ENCODE measurements around the gene JADE2. TPM values are rescaled to one million over a fixed set of nuclear protein-coding genes. Genes with fewer than 3 reads are reported as not detected.

The JADE2 gene
- total and polyA plus RNA-seq, 2 of the 8 experiments (the other 6 are each of a cell fraction or from before 2014, with no cell fraction given): 19.2 to 55.8 TPM

DNA sequence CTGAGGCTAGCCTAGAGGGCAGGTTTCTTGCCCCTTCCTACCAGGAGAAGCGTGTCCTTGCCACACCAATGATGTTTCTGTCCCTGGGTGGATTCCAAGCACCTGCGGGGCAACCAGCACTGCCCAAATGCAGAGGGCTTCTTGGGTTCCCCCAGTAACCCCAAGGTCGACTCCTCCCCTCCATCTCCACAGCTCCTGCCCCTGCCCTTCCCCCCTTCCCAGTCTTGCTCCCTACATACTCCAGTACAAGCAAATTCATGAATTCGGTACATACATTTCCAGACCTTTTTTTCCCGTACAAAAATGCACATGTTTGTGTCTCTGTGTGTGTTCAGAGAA is 12.8 kb upstream of the JADE2 start (continued):
- TF ChIP-seq POU5F1 (IDR thresholded peaks at IDR 0.05; ENCODE audit: low read depth, low read length) (no peak), CBX8 (IDR thresholded peaks at IDR 0.05; ENCODE audit: borderline replicate concordance, low read depth, low read length) (no peak), TAF7 (optimal IDR thresholded peaks at IDR 0.05; ENCODE audit: borderline replicate concordance, low read depth, low read length) (no peak)

Measured in H1 (cell line).